Activated gamma-delta T cell treated with Interleukin-2 at 50 U/mL for 16 hours (primary cell): ENCODE results near the gene POLR2E.

Experiments
- DNase-seq: peaks from one replicate; pipeline ENCODE4 v3.0.0-alpha.2; 2020

The POLR2E gene

DNA sequence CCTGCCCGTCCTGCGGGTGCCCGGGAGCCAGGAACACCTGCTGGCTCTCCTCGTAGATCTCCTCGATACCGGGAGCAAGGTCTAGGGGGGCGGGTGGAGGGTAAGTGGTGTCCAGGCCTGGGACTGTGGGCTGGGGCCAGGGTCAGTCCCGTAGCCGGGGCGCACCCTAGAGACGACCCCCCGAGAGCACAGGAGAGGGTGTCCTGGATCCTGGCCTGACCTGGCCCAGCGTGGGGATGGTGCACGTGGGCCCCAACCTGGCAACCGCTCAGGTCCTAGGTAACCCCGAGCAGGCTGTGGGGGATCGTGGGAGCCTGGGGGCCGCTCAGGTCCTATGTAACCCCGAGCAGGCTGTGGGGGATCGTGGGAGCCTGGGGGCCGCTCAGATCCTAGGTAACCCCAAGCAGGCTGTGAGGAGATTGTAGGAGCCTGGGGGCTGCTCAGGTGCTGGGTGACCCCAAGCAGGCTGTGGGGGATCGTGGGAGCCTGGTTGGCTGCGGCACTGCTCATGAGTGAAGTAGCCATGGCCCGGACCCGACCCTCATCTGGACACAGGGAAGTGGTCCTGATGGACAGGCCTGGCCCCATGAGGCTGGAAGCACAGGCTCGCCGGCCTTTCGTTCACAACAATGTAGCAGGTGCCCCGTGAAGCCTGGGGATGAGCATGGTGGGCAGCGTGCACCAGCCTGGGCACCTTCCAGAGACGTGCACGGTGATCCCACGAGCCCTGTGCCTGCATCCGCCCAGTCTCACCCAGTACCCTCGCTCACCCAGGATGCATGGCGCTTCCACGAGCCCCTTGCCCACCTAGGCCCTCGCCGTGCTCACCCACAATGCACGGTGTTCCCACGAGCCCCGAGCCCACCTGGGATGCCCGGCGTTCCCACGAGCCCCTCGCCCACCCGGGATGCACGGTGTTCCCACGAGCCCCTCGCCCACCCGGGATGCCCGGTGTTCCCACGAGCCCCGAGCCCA lies 14.8 kb upstream of the POLR2E start:
- no peak for DNase-seq

- no peak for DNase-seq
Observed at GRCh38 chr19:1109032-1109551, 13.9 kb upstream of the POLR2E start.

DNA sequence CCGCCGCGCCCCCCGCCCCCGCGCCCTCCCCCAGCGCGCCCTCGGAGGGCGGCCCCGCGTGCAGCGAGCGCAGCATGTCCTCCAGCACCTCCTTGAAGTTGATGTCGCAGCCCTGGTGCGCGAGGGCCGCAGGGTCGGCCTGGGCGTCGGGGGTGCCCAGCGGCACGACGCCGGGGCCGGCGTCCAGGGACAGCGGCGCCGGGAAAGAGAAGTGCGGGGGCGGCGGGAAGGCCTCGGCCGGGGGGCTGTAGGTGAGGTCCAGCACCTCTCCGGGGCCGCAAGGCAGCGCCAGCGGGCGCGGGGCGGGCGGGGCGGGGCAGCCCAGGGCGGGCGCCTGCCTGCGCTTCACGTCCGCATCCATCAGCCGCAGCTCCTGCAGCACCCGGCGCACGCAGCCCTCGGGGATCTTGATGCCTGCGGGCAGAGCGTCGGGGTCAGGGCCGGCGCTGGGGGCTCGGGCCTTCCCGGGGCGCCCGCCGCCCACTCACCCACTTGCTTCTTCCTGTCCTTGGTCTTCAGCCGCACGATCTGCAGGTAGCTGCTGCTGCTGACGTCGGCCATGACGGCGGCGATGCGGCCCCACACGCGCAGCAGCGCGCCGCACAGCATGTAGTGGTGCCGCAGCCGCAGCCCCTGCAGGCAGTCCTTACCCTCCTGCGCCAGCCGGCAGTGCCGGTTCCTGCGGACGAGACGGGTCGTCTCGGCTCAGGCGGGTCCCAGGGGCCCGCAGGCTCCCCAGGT lies 13.3 kb upstream of the POLR2E start:
- DNase-seq, result no peak

- DNase-seq, result no peak
Observed at GRCh38 chr19:1107661-1108261, 12.6 kb upstream of the POLR2E start.

- no peak for DNase-seq
Observed at GRCh38 chr19:1106841-1107660, 11.9 kb upstream of the POLR2E start.

- DNase-seq, result no peak
Observed at GRCh38 chr19:1105873-1106840, 11.0 kb upstream of the POLR2E start.

DNA sequence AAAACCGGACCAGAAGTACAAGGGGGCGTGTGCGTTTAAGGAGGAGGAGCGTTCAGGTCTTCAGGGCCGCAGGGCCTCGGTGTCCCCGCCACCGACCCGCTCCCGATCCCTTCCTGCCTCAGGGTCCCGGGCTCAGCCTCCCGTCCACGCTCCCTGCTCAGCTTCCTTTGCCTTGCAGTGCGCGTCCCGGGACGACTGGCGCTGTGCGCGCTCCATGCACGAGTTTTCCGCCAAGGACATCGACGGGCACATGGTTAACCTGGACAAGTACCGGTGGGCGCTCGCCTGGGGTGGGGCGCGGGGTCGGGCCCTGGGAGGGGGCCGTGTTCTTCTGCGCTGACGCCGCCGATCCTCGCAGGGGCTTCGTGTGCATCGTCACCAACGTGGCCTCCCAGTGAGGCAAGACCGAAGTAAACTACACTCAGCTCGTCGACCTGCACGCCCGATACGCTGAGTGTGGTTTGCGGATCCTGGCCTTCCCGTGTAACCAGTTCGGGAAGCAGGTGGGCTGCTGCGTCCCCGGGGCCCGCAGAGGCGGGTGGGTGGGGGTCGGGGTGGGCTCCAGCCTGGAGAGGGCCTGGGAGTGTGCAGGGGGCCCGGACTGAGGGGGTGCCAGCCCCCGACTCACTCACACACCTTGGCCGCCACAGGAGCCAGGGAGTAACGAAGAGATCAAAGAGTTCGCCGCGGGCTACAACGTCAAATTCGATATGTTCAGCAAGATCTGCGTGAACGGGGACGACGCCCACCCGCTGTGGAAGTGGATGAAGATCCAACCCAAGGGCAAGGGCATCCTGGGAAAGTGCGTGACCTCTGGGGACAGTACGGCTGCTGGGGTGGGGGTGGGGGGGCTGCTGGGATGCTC lies 10.1 kb upstream of the POLR2E start:
- no peak for DNase-seq

DNA sequence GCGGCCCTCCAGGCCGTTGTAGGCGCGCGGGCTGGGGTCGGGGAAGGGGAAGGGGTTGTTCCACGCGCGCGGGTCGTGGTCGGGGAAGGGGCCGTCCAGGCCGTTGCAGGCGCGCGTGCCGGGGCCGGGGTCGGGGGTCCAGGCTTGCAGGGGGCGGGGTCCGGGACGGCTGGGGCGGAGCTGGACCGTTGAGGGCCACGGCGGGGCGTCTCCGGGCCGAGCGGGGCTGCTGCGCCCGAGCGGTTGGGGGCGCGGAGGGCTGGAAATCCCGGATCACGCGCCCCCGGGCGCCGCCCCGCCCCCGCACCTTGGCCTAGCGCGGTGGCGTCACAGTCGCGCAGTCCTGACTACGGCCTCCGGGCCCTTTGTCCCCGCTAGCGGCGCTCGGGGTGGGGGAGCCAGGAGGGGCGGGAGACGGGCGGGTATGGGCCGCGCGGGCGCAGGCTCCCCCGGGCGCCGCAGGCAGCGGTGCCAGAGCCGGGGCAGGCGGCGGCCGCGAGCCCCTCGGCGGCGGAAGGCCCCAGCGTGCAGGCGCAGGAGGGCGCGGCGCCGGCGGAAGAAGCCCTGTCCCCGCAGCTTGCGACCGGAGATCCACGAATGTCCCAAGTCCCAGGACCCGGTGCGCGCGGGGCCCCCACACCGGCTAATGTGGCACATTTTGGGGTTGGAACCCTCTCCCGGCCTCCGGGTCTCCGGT lies 9.3 kb upstream of the POLR2E start:
- peak; percentile 66 for DNase-seq

GRCh38 chr19:1103708-1104310 lies 8.6 kb upstream of the POLR2E start, which contains the start of gene GPX4:
GPX4 (plus strand) TSS chr19:1103994; CDS start chr19:1104044, 50 bp downstream.
- DNase-seq, result peak; percentile 99

GRCh38 chr19:1103132-1103707 lies 8.0 kb upstream of the POLR2E start:
- no peak for DNase-seq

- no peak for DNase-seq
Observed at GRCh38 chr19:1102407-1103131, 7.4 kb upstream of the POLR2E start.

DNA sequence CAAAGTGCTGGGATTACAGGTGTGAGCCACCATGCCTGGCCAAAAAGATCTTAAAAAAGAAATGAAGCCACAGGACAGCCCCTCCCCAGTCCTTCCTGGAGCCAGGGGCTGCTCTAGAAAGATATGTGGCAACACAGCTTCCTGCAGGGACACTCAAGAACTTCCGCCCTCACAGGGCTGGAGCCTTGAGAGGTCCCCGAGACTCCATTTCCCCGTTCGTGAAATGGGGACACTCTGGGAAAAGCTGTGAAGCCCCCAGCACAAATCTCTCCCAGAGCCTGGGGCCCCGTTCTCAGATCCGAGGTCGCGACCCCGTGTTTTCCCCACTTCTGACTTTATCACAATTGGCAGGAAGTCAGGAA lies 6.1 kb upstream of the POLR2E start:
- DNase-seq, result no peak

- no peak for DNase-seq
Observed at GRCh38 chr19:1098177-1099051, 3.2 kb upstream of the POLR2E start.

- no peak for DNase-seq
Observed at GRCh38 chr19:1097810-1098176, 2.6 kb upstream of the POLR2E start.

GRCh38 chr19:1094655-1094977 lies 559 bp downstream of the POLR2E start:
- DNase-seq, result no peak

- no peak for DNase-seq
Observed at GRCh38 chr19:1093811-1094553, 1.2 kb downstream of the POLR2E start.
